HG02852 (cell line): ENCODE results near the gene PPCDC.
"Not testable (repeated sequence)": the region's sequence is repeated elsewhere in the genome, so short reads cannot be mapped to it uniquely, and the experiment has no call there.

Experiments
- ATAC-seq: cut with Tn5 transposase; IDR thresholded peaks from one replicate; pipeline ENCODE4 v1.9.1; 2021; ENCODE audit warnings: mild to moderate bottlenecking, moderate library complexity; ENCODE audit not compliant: unreplicated experiment

PPCDC gene

DNA sequence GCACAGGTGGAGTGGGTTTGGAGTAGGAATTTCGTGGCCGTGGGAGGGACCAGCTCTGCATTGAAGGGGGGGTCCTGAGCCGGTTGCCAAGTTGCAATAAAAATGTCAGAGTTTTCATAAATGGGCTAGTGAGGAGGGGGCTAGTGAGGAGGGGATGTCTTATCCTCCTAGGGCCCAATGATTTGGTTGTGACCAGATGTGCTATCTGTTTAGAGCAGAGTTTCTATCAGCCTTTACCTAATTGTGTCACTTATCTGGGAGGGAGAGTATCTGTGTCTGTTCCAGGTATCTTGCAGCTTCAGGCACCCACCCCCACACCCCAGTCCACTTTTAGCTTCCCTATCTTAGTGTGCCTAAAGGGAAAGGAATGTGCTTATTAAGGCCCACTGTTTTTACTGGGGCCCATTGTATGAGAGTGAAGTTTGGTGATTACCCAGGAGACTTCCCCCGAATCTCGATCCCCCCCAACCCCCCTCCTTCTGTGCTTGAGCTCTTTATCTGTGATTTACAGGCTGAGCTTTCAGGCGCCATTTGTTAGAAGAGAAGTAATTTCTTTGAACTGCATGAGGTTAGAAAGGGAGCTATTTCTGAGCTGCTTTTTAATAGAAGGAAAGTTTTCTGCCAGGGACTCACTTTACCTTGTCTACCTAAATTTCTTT lies 42.6 kb downstream of the PPCDC start:
- no peak for ATAC-seq

DNA sequence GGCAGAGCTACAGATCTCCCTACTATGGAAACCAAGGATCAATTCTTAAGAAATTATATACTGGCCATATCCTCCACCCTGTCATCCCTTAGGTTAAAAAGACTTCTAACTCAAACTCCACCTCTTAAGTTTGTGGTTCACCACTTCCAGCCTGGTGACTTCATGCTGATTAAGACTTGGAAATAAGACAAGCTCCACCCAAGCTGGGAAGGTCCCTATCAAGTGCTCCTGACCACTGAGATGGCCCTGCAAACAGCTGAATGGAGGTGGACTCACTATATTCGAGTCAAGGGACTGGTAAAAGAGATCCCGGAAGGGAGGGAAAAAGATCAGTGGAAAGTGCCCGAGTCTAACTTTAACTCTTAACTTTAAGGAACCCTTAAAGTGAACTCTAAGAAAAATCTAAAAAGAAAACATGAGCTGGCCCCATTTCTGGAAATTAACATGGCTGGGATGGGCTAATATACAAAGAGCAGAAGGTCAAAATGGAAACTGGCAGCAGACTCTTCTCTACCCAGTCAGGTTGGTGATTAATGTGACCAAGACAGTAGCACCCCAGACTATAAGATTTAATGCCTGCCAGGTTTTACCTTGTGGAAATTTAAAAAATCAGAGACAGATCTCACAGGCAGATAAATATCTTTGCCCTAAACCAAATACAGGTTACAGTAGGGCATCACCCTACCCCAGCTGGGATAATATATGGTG lies 43.9 kb downstream of the PPCDC start:
- ATAC-seq: no peak

DNA sequence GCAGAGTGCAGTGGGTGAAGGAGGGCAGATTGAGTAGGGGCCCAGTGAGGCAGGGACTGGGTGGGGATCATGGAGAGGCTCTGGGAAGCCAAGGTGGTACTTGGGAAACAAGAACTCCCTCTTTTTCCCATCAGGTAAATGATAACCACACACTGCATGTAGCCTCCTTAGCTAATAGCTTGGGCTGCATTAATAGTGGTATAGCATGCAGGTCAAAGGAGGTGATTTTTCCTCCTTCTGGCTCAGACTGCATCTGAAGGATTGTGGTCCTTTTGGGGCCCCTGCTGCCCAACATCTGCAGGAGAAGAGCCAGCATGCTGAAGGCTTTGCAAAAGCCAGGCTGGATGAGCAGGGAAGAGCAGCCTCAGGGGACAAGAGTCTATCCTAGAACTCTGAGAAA lies 45.4 kb downstream of the PPCDC start:
- ATAC-seq: no peak

DNA sequence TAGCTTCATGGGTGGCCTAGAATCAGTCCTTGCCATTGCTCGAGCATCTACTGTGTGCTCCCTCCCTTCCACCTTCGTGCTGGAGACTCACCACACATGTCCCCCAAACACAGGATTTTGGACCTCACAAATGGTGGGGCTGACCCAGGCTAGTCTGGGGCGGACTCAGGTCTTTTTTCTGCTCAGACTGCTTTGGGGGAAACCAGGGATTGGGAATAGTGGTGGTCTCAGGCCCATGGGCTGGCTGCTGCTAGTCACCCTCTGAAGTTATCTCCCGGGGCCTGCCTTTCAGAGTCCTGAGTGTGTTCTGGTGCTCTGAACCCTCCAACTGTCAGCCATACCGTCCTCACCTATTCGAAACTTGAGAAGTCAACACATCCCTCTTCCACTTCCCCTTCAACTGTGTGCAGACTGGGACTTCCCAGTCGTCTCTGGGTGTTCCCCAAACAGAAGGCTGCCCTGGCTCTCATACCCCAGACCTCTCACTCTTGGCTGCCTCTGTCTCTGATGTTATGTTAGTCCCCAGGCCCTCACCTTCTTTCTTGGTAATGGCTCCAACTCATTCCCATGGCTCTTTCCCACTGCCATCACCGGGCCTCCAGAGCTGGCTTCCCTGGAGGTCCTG lies 46.0 kb downstream of the PPCDC start:
- ATAC-seq: peak; percentile 78

DNA sequence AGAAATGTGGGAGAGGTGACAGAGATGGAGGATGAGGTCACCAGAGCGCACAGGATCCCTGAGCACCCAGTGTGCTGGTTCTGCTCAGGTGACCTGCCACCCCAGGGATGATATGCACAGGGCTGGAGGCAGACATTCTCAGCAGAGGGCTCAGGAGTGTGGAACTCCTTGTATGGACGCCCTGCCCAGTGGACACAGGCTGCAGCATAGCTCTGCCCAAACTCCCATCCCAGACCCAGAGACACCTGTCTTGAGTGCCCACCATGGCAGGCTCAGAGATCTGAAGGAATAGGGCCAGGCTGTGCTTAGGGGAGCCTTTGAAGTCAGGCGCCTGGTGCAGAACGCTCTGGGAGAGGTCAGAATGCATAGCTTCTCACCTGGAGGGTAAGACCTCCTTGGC lies 47.3 kb downstream of the PPCDC start:
- no peak for ATAC-seq

DNA sequence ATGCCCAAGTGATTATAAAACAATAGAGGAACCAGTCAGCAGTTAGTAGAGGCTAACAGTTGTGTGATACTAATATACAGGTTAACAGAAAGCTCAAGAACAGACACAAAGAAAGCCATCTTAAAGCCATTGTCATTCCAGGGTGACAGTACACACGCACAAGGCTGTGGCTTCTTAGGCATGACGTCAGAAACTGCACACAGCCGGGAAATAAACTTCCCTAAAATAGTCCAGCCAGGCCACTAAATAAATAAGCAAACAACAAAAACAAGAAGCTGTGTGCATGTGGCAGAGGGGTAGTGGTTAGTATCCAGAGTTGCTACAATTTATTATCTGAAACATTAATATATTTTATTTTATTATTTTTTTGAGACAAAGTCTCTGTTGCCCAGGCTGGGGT lies 49.8 kb downstream of the PPCDC start:
- ATAC-seq: no peak

DNA sequence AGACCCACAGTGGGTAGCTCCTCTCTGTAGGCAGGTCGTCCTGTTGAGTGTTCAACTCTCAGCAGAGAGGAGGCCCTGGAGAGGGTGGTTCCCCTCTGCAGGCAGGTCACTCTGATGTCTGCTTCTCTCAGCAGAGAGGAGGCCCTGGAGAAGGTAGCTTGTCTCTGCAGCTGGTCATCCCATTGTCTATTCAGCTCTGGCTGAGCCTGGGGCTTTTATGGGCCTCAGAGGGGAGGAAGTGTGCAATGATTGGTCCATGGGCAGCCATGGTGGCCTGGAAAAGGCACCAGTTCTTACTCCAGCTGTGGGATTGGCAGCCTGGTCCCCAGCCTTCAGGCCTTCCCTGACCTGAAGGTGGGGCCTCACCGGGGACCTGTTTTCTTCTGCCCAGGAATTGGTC lies 52.9 kb downstream of the PPCDC start:
- ATAC-seq: no peak

DNA sequence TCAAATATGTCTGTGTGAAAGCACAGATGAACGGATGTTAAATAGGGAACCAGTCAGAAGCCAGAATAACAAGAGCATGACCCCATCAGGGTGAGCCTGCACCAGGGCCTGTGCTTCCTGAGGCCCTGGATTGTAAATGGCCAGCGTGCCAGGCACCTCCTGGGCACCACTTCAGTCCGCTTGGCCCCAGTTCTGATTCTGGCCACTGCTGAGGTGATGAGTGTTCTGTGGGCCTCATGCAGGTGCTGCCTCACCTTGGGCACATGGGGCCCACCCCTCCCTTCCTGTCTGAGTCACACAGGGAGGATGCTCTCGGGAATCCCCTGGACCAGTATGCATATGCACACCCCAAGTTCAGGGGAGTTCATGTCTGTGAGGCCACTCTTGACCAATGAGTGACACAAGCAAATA lies 54.2 kb downstream of the PPCDC start:
- not testable (repeated sequence) for ATAC-seq

DNA sequence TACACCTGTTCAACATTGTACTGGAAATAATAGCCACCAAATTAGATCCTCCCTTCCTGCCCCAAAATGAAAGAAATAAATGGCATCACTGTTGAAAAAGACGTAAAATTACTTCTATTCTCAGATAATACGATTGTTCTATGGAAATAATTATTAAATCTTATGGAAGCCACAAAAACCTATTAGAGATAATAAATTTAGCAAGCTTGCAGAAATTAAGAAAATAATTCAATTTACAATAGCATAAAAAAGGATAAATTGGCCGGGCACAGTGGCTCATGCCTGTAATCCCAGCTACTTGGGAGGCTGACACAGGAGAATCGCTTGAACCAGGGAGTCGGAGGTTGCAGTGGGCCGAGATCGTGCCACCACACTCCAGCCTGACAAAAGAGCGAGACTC lies 57.8 kb downstream of the PPCDC start:
- no peak for ATAC-seq

DNA sequence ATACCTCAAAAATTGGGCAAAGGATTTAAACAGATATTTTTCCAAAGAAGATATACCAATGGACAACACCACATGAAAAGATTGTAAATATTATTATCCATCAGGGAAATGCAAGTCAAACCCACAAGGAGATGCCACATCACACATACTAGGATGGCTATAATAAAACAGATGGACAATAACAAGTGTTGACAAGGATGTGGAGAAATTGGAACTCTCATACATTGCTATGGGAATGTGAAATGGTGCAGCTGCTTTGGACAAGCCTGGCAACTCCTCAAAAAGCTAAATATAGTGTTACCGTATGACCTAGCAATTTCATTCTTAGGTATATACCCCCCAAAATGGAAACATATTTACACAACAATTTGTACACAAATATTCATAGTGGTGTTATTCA lies 59.3 kb downstream of the PPCDC start:
- no peak for ATAC-seq

DNA sequence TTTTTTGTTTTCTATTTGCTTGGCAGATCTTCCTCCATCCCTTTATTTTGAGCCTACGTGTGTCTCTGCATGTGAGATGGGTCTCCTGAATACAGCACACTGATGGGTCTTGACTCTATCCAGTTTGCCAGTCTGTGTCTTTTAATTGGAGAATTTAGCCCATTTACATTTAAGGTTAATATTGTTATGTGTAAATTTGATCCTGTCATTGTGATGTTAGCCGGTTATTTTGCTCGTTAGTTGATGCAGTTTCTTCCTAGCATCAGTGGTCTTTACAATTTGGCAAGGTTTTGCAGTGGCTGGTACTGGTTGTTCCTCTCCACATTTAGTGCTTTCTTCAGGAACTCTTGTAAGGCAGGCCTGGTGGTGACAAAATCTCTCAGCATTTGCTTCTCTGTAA lies 62.3 kb downstream of the PPCDC start:
- not testable (repeated sequence) for ATAC-seq

DNA sequence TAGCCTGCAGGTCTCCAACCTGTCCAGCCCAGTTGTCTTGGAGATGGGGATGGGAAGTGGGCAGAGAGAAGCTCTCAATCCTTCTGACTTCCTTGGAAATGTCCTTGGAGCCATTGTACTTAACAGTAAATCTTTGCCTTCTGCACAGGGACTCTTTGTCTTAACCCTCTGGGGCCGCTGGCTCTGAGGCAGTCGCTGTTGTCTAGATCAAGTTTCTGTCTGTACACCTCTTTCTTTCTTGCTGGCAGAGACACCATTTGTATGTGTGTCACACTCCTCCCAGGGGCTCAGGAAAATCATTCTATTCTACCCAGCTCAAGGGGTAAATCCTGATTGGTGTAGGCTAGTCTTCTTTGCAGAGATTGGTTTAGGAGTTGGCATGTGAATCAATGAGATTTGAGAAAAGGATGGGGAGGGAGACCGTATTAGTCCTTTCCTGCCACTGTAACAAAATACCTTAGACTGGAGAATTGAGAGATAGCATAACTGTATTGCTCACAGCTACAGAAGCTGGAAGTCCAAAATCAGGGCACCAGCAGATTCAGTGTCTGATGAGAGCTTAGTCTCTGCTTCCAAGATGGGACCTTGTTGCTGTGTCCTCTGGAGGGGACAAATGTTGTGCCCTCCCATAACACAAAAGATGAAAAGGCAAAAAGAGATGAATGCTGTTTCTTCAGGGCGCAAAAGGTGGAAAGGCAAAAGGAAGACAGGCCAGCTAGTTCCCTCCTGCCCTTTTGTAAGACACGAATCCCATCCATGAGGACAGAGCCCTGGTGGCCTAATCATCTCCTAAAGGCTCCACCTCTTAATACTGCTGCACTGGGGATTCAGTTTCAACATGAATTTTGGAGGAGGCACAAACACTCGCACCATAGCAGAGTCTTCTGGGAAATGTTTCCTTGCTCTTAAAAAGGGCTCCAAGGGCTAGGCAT lies 66.3 kb downstream of the PPCDC start:
- no peak for ATAC-seq

DNA sequence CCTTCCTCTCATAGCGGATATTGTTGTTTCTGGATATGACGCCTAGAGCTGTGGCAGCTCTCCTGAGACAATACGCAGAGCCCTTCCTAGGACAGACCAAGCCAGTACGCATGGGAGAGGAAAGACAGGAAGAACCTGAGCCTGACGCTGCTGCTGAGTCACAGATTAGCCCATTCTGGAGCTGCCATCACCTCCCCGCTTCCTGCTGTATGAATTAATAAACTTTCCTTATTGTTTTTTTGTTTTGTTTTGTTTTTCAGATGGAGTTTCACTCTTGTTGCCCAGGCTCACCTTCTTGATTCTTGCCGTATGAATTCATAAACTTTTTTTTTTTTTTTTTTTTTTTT lies 67.0 kb downstream of the PPCDC start:
- ATAC-seq: no peak

DNA sequence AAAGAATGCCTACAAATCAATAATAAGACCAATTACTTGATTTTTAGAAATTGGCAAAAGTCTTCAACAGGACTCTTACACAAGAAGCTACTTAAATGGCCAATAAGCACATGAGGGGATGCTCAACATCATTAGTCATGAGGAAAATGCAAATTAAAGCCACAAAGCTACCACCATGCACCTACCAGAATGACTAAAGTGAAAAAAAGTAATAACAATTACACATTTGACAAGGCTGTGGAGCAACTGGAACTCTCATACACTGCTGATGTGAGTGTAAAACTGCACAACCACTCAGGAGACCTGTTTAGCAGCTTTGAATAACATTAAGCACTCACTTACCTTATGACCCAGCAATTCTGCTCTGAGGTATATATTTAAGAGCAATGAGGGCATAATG lies 68.4 kb downstream of the PPCDC start:
- no peak for ATAC-seq

DNA sequence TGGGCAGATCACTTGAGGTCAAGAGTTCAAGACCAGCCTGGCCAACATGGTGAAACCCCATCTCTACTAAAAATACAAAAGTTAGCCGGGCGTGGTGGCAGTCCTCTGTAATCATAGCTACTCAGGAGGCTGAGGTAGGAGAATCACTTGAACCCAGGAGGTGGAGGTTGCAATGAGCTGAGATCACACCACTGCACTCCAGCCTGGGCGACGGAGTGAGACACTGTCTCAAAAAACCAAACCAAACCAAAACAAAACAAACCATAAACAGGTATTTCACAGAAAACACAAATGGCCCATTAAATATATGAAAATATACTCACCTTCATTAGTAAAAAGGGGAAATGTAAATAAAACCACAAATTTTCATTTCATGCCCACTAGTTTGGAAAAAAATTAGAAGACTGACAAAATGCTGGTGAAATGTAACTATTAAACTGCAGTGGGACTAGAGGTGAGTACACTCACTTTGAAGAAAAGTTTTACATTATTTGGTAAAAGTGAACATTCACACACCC lies 71.6 kb downstream of the PPCDC start:
- ATAC-seq: not testable (repeated sequence)

DNA sequence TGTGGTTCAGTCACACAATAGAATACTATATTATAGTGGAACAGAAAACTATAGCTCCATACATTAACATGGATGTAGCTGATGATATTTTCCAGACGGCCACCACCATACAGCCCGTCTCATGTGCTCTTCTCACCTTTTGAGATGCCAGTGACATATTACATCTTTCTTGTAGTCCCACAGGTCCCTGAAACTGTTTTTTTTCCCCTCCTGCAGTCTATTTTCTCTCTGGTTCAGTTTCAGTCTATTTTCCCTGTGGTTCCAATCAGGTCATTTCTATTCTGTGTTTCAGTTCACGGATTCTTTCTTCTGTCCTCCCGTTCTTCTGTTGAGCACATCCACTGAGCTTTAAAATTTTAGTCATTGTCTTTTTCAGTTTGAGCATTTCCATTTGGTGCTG lies 72.2 kb downstream of the PPCDC start:
- ATAC-seq: no peak

DNA sequence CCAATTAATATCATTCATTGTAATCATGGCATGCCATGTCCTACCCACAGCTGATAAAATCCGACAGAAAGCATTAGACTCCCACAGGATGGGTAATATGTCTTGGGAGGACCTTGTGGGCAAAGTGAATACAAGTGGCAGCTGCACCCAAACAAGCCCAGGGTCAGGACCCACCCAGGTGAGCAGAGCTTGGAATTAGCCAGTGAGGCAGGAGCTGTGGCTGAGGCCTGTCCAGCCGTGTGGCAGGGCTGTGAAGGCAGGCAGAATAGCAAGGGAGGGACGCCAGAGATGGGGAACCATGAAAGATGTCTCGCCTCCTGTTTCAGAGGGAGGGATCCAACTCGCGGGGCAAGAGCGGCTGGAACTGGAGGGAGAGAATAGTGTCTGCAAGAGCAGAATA lies 74.5 kb downstream of the PPCDC start:
- ATAC-seq: no peak

DNA sequence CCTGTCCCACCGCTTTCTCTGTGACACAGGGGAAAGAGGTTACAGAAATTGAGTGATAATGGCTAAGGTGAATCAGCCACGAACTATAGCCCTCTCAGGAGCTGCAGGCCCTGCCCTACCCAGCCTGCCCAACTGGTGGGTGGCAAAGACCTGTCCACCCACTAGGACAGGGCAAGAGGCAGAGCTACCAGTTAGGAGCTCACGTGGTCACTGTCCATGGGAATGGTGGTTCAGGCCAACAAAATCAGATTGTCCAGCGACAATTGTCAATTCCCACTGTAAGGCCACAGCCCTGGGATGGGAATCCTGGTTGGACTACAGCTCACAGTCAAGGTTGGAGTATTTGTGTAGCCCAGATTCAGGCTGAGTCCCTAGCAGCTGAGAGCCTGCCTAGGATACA lies 75.0 kb downstream of the PPCDC start:
- no peak for ATAC-seq
